ENCODE data around the gene MYNN.

DNA sequence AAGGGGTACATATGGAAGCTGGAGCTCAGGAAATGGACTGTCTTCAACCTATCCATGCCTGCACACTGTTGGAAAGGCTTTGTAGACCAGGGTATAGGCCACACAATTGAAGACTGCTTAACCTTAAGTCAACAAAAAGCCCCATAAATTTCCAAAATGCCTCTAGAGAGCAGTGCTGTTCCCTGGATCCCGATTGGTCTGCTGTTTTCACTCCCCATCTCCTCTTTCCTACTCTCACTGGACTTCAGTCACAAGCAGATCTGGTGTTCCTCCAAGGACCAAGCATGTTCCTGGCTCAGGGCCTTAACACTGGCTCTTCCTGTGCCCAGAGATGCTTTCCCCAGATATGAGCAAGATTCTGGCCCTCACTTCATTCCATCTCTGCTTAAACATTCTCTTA lies 62.3 kb downstream of the MYNN start:
- no peak for TF ChIP-seq POLR2AphosphoS5 (IDR thresholded peaks at IDR 0.05; ENCODE audit: insufficient read depth, low read depth, low read length)
- no peak for TF ChIP-seq POLR2A (IDR thresholded peaks at IDR 0.05; ENCODE audit: low read depth, low read length)
- TF ChIP-seq, protein P1, sequence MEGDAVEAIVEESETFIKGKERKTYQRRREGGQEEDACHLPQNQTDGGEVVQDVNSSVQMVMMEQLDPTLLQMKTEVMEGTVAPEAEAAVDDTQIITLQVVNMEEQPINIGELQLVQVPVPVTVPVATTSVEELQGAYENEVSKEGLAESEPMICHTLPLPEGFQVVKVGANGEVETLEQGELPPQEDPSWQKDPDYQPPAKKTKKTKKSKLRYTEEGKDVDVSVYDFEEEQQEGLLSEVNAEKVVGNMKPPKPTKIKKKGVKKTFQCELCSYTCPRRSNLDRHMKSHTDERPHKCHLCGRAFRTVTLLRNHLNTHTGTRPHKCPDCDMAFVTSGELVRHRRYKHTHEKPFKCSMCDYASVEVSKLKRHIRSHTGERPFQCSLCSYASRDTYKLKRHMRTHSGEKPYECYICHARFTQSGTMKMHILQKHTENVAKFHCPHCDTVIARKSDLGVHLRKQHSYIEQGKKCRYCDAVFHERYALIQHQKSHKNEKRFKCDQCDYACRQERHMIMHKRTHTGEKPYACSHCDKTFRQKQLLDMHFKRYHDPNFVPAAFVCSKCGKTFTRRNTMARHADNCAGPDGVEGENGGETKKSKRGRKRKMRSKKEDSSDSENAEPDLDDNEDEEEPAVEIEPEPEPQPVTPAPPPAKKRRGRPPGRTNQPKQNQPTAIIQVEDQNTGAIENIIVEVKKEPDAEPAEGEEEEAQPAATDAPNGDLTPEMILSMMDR (IDR thresholded peaks at IDR 0.05; ENCODE audit: extremely low read depth in 1 of 2, insufficient read depth in 1 of 2, low read depth in 1 of 2, low read length in 2 of 2): no peak
- no peak for TF ChIP-seq EZH2 (IDR thresholded peaks at IDR 0.05; ENCODE audit: borderline replicate concordance, low read depth, low read length, severe bottlenecking)

Data from endothelial cell of umbilical vein (primary cell).